Dermis microvascular lymphatic vessel endothelial cell (primary cell): ENCODE results near the gene HMGCL. TPM values are rescaled to one million over a fixed set of nuclear protein-coding genes. Genes with fewer than 3 reads are reported as not detected.
"Not testable (repeated sequence)": the region's sequence is repeated elsewhere in the genome, so short reads cannot be mapped to it uniquely, and the experiment has no call there.

Source experiments
- DNase-seq, 2 donors: peaks; one replicate each; pipeline versions ENCODE4 v3.0.0 to v3.0.0-alpha.2; 2010; ENCODE audit warnings: low read depth in 2 of 2
- total RNA-seq: library from RNA; depleted of rRNA; stranded (reverse); fragments of >200 nt; gene quantifications from 2 replicates; pipeline ENCODE4 v1.2.1, GENCODE V29; 2014

HMGCL gene
- total RNA-seq, 1 donor from 2014 or later, result 37.7 TPM

DNA sequence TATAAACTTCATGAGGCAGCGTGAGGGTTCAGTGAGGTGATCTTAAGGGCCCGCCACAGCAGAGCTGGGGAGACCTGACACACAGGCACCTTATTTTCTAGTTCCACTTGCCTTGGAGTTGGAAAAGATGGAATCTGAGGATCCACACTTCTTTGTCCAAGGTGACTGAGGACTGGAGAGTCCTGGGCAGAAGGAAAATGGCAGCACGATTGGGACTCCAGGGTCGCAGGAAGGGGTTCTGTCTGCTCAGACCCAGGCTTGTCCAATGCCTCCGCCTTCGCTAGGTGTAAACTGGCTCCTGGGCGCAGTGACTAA is 26.0 kb downstream of the HMGCL start:
- DNase-seq, result no peak

GRCh38 chr1:23798662-23799142 is 26.5 kb downstream of the HMGCL start:
- no peak for DNase-seq

DNA sequence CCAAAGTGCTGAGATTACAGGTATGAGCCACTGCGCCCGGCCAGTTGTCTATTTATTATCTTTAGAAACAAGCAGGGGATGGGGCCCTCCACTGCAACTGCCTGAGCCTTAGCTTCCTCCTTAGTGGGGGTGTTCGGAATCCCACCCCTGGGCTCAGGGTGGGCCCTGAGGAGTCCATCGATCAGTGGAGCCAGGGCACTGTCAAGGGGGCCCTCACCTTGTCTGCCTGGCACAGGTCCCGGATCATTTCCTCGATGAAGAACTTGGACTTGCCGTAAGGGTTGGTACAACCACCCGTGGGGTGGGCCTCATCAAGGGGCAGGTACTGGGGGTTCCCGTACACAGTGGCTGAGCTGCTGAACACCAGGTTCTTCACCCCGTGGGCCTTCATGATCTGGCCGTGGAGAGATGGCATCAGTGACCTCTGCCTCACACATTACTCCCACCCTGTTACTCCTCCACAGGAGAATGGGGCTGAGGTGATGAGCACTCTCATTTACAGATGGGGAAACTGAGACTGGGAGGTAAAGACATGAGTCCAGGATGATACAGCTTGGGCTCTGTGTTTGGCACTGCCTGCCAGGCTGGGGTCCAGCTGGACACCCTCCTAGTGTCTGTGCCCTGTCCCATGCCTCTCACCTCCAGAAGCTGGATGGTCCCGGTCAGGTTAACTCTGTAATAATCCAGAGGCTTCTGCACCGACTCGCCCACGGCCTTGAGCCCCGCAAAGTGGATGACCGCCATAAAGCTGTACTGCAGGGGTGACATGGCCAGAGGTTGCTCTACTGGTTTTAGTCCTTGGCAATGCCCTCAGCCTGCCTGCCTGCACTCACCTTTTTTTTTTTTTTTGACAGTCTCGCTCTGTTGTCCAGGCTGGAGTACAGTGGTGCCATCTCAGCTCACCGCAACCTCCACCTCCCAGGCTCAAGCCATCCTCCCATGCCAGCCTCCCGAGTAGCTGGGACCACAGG is 27.5 kb downstream of the HMGCL start:
- no peak for DNase-seq

- DNase-seq, result no peak
Measured at GRCh38 chr1:23796466-23797271, 28.6 kb downstream of the HMGCL start.

- DNase-seq, result no peak
Measured at GRCh38 chr1:23795676-23796465, 29.4 kb downstream of the HMGCL start.

DNA sequence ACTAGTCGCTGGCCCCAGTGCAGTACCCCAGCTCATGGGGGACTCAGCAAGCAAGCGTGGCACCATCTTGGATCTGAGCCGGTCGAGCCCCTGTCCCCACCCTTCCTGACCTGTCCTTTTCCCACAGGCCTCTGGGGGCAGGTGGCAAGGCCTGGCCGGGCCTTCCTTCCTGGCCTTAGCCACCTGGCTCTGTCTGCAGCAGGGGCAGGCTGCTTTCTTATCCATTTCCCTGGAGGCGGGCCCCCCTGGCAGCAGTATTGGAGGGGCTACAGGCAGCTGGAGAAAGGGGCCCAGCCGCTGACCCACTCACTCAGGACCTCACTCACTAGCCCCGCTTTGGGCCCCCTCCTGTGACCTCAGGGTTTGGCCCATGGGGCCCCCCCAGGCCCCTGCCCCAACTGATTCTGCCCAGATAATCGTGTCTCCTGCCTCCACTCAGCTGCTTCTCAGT is 30.5 kb downstream of the HMGCL start:
- DNase-seq, result not testable (repeated sequence)

DNA sequence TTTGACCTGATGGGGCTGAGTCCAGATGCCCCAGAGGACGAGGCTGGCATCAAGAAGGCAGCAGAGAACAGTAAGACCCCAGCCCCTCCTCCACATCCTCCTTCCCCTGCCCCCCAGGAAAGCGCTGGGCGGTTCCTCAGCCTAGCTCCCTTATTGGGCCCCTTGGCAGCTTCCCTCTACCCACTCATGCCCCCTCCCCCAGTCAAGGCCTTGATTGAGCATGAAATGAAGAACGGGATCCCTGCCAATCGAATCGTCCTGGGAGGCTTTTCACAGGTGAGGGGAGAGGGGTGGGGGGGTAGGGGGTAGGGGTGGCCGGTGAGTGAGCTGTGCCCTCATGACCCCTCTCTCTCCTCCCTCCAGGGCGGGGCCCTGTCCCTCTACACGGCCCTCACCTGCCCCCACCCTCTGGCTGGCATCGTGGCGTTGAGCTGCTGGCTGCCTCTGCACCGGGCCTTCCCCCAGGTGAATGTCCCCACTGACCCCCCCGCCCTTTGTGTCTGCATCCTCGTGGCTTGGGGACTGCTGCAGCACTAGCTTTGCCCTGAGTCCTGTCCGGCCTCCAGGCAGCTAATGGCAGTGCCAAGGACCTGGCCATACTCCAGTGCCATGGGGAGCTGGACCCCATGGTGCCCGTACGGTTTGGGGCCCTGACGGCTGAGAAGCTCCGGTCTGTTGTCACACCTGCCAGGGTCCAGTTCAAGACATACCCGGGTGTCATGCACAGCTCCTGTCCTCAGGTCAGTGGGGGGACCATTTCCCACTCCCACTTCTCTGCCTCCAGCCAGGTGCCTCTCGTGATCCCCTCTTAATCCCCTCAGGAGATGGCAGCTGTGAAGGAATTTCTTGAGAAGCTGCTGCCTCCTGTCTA is 31.1 kb downstream of the HMGCL start:
- DNase-seq, result no peak

DNA sequence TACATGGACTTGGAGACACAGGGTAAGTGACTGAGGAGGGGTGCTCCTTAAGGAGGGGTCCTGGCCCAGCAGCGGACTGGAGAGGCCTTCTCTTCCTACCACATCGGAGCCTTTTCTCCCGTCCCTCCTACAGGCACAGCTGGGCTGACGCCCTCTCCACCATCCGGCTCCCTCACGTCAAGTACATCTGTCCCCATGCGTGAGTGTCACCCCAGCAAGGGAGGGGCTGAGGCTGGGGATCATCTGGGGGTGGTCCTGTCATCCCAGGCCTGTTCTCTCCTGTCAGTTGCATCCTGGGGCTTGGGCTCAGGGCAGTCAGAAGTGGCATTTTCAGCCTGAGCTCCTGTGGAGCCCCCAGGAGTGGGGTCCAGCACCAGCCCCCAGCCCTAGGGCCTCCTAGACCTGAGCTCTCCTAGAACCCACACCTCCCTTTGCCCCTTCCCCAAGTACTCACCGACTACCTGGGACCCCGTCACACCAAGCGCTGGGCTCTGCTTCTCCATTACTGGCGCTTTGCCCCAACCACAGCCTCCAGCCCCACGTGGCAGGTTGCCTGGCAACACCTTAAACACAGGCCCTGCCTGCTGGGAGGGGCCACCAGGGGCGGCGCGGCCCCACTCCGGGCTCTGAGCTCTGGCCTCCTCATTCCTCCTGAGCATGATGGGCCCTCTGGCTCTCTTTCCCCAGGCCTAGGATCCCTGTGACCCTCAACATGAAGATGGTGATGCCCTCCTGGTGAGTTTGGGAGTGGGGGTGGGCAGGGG is 32.0 kb downstream of the HMGCL start:
- peak in 1 of 2 donors; percentile 43 for DNase-seq

GRCh38 chr1:23792151-23792945 is 32.9 kb downstream of the HMGCL start:
- no peak for DNase-seq

- peak in 1 of 2 donors; percentile 32 for DNase-seq
Measured at GRCh38 chr1:23791516-23792047, 33.6 kb downstream of the HMGCL start.

GRCh38 chr1:23790696-23791515 is 34.3 kb downstream of the HMGCL start, which contains the start of gene LYPLA2:
Gene LYPLA2, plus strand, starts transcription at chr1:23791145. Its CDS starts 1,538 bp downstream, at chr1:23792683.
- DNase-seq, result peak; percentile 73 to 92

DNA sequence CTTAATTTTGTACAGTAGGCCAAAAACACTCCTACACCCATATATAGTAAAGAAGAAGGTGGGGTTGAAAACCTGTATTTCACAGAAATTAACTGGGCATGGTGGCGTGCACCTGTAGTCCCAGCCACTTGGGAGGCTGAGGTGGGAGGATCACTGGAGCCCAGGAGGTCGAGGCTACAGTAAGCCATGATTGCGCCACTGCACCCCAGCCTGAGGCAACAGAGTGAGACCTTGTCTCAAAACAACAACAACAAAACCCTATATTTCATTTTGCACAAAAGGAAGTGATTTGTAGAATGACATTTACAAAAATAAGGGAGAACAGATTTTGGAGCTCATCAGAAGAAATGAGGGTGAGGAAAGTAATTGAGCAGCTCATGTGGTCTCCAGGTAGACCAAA is 36.5 kb downstream of the HMGCL start:
- no peak for DNase-seq

DNA sequence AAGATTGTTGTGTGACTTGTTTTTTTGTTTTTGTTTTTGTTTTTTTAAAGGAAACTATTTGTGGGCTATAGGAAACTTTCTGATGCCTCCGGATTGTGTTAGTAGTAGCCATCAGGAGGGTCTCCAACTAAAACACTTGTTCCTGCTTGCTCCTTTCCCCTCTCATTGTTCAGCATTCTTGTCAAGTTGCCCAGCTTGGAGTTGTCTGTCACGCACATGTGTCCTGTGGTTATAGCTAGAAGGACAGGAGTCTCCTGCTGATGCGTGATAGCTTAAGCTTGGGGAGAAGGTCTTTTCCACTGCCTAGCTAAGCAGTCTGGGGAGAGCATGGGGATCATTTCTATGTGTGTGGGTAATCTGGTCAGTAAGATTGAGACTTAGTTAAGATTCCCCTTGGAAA is 37.5 kb downstream of the HMGCL start:
- peak in 1 of 2 donors; percentile 38 for DNase-seq

DNA sequence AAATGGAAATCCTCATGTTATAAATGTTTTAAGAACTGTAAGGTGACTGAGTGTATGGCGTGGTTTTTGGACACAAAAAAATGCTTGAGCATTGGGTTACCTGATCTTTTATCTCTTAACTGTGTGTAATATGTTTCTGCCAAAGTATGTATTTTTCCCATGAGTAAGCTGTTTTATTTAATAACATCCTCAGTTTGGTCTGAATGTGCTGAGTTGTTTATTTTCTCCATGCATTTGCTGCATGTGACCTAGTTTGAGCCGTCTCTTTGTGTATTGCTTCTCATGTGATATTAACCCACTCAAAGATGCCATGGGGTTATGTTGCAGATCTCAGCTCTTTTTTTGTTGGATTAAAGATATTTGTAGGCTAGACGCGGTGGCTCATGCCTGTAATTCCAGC is 40.4 kb downstream of the HMGCL start:
- DNase-seq, result no peak

GRCh38 chr1:23783141-23783540 is 42.1 kb downstream of the HMGCL start:
- DNase-seq, result not testable (repeated sequence)

DNA sequence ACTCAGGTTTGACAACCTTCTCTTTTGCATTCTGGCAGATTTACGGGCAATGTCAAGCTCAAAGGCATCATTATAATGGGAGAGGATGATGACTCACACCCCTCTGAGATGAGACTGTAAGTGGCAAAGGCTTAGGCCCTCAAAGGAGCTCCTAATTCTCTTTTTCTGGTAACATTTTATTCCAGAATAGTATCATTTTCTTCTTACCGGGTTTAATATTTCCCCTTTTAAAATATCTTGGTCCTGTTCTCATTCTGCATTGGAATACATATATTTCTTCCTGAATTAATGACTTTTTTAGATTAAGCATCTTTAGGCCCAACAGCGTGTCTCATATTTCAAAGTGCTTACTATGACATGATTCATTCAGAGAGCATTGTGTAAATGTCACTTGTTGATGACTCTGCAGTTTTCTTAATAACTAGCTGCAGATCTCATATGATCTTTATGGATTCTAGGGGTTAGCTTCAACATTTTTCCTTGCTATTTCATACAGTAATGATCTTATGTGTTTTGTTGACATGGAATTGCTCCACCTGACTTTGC is 45.3 kb downstream of the HMGCL start:
- peak in 1 of 2 donors; percentile 33 for DNase-seq
